Calu3 (cell line): Measurements from ENCODE around the gene TMEM201. TPM values are rescaled to one million over a fixed set of nuclear protein-coding genes. Genes with fewer than 3 reads are reported as not detected.

Experiments
- BruUV-seq: library from RNA; stranded (reverse); fragments of 400-500 nt; replicated peaks from 2 replicates; lab custom pipeline; 2021; lab: Mats Ljungman, UMichigan
- CTCF ChIA-PET: fragments of 300-600 bp; sonication (Branson Sonifier 250); formaldehyde crosslinking; loops from one replicate; lab custom pipeline; 2022; ENCODE audit warnings: antibody characterized with exemption; lab: Charles Lee
- DNase-seq: peaks from one replicate; pipeline ENCODE4 v3.0.0; 2022
- H3K27ac Mint-ChIP-seq: one replicate; pipeline ENCODE4 v1.8.0; 2022; ENCODE audit warnings: mixed read lengths; ENCODE audit not compliant: unreplicated experiment
- H3K27me3 Mint-ChIP-seq: one replicate; pipeline ENCODE4 v1.8.0; 2022; ENCODE audit warnings: mixed read lengths; ENCODE audit not compliant: unreplicated experiment
- H3K36me3 Mint-ChIP-seq: one replicate; pipeline ENCODE4 v1.8.0; 2022; ENCODE audit warnings: mild to moderate bottlenecking, moderate library complexity, mixed read lengths; ENCODE audit not compliant: insufficient read depth, unreplicated experiment
- H3K4me1 Mint-ChIP-seq: one replicate; pipeline ENCODE4 v1.8.0; 2022; ENCODE audit warnings: mild to moderate bottlenecking, low read depth, mixed read lengths; ENCODE audit not compliant: unreplicated experiment
- H3K4me3 Mint-ChIP-seq: one replicate; pipeline ENCODE4 v1.8.0; 2022; ENCODE audit warnings: mild to moderate bottlenecking, low read depth, moderate library complexity, mixed read lengths; ENCODE audit not compliant: unreplicated experiment
- H3K9me3 Mint-ChIP-seq: one replicate; pipeline ENCODE4 v1.8.0; 2022; ENCODE audit warnings: low read depth, mixed read lengths; ENCODE audit not compliant: unreplicated experiment
- CTCF ChIP-seq: fragments of 200-600 bp; IDR thresholded peaks from one replicate; pipeline ENCODE4 v1.8.0; 2022; ENCODE audit warnings: antibody characterized with exemption; ENCODE audit not compliant: unreplicated experiment
- intact Hi-C: fragments of 100-400 bp; cut with micrococcal nuclease; formaldehyde crosslinking; loops from one replicate; pipeline ENCODE4 v1.10.0; 2022; ENCODE audit not compliant: unreplicated experiment
- total RNA-seq: library from RNA; stranded (reverse); gene quantifications from 2 replicates; pipeline ENCODE4 v1.2.3, GENCODE V29; 2022

The TMEM201 gene
- total RNA-seq, 1 experiment from 2014 or later: 18.5 TPM

DNA sequence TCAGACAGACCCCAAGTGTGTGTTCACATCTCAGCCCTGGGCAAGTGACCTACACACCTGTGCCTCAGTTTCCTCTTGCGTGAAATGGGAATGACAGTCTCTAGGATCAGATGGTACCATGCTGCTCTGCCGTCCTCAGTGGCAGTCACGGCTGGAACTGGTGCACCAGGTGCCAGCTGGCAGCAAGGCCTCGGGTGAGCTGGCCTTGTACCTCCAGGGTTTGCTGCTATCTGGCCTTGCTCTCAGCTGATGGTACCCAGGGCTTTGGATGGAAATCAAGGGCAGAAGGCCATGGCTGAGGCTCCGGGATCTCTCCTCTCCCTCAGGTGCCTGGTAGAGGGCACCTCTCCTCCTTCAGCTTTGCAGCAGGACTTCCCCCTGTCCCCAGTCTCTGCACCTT lies 21.3 kb downstream of the TMEM201 start:
- TF ChIP-seq CTCF: no peak
- intact Hi-C loops: no loop called here
- H3K36me3 Mint-ChIP-seq: peaks cover 5% of the 10 kb centered on the region
- H3K9me3 Mint-ChIP-seq: no peaks in the 10 kb centered on the region
- CTCF ChIA-PET: interaction anchor here (0.6 kb wide), 1 partner anchor 833 kb away, joined by 3 read pairs; no protein-coding TSS in a partner anchor
- BruUV-seq: no TSS peak
- DNase-seq: no peak
- H3K4me1 Mint-ChIP-seq: no peaks in the 10 kb centered on the region
- H3K27ac Mint-ChIP-seq: no peak overlapping the region
- no peak overlapping the region for H3K4me3 Mint-ChIP-seq
- H3K27me3 Mint-ChIP-seq: no peaks in the 10 kb centered on the region

DNA sequence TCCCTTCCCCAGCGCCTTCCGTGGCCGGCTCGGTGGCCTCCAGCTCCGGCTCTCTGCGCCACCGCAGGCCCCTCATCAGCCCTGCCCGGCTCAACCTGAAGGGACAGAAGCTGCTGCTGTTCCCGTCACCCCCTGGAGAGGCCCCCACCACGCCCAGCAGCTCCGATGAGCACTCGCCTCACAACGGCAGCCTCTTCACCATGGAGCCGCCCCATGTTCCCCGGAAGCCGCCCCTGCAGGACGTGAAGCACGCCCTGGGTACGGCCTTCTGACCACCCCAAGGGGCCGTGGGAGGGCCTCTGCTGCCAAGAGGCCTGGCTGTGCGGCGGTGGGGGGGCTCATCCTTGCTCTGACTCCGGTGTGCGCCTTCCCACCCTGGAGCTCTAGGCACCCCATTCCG lies 21.8 kb downstream of the TMEM201 start:
- Mint-ChIP-seq H3K27me3 (no peaks in the 10 kb centered on the region), H3K36me3 (peaks cover 5% of the 10 kb centered on the region), H3K4me1 (no peaks in the 10 kb centered on the region), H3K9me3 (no peaks in the 10 kb centered on the region), H3K4me3 (no peak overlapping the region), H3K27ac (no peak overlapping the region)
- no peak for TF ChIP-seq CTCF
- BruUV-seq: no TSS peak
- DNase-seq: no peak
- intact Hi-C loops: no loop called here
- CTCF ChIA-PET: no interaction called here

DNA sequence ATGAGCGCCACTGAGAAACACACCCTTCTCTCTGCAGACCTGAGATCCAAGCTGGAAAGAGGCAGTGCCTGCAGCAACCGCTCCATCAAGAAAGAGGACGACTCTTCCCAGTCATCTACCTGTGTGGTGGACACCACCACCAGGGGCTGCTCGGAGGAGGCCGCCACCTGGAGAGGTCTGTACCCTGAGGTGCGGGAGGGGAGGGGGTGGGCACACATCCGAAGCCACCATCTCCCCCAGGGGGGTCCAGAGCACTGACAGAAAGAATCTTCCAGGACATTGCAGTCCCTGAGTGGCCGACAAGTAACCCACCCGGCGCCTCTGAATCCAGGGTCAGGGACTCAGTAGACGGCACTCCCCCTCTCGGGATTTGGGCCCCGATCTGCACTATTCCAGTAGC lies 23.0 kb downstream of the TMEM201 start:
- CTCF ChIA-PET: no interaction called here
- Mint-ChIP-seq H3K27ac (no peak overlapping the region), H3K36me3 (peaks cover 5% of the 10 kb centered on the region), H3K27me3 (no peaks in the 10 kb centered on the region), H3K9me3 (no peaks in the 10 kb centered on the region), H3K4me3 (no peak overlapping the region), H3K4me1 (no peaks in the 10 kb centered on the region)
- no TSS peak for BruUV-seq
- no peak for DNase-seq
- intact Hi-C loops: no loop called here
- no peak for TF ChIP-seq CTCF

- intact Hi-C loops: no loop called here
- DNase-seq: no peak
- Mint-ChIP-seq H3K4me3 (no peak overlapping the region), H3K36me3 (peaks cover 5% of the 10 kb centered on the region), H3K4me1 (no peaks in the 10 kb centered on the region), H3K9me3 (no peaks in the 10 kb centered on the region), H3K27me3 (no peaks in the 10 kb centered on the region), H3K27ac (no peak overlapping the region)
- no peak for TF ChIP-seq CTCF
- CTCF ChIA-PET: no interaction called here
- BruUV-seq: no TSS peak
Measured at GRCh38 chr1:9612162-9612845, 23.6 kb downstream of the TMEM201 start.
